Astrocyte of the spinal cord (primary cell): ENCODE data around the gene SPON1.

Source experiments
- DNase-seq: peaks from one replicate; pipeline ENCODE4 v3.0.0; 2011; ENCODE audit warnings: low read depth, low spot score
- H3K4me3 ChIP-seq: 2 replicates; pipeline ENCODE4 v1.5.1; 2011; ENCODE audit warnings: low read depth, mild to moderate bottlenecking, low read length, moderate library complexity
- CTCF ChIP-seq: IDR thresholded peaks from 2 replicates; pipeline ENCODE4 v1.5.1; 2012; ENCODE audit warnings: low read depth, mild to moderate bottlenecking, low read length, inconsistent platforms
- in situ Hi-C: cut with HindIII; loops from 2 replicates; pipeline ENCODE4 v1.10.0; 2017; ENCODE audit warnings: low sequenced_read_pairs

SPON1 gene

DNA sequence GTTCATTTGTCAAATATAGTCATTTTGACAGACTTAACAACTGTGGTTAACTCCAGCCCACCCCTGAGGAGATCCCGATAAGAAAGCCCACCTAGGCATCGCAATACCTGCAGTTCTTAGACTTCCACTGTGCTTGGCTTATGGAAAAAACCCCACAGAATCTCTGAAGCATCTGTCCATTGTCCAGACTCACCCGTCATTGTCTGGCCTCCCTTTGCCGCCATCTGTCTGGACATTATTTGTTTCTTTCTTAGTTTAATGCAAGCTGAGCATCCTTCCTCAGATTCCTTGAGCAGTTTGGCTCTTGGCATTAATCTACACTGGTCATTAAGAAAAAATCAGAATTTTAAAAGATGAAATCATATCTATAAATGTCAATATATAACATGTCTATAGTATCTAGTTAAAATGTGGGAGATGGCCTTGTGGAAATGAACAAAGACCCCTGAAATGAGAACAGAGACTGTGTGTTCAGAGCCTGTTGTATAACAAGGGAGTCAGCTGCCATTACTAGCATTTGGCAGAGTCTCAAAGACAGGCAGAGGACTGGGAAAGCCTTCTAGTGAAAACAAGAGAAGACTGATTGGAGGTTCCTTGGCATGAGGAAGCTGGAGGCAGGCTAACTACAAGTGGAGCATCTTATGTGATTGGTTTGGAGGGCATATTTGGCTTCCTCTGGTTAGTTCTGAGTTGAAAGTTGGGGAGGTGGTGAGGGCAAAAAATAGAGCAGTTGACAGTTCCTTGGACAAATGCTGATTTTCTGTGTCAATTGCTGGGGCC lies 80.4 kb downstream of the SPON1 start:
- H3K4me3 ChIP-seq, result no peak overlapping the region
- no peak for DNase-seq
- no peak for TF ChIP-seq CTCF
- in situ Hi-C loops, result no loop called here

- no peak overlapping the region for H3K4me3 ChIP-seq
- DNase-seq, result no peak
- in situ Hi-C loops, result no loop called here
- TF ChIP-seq CTCF, result no peak
These were observed 82.4 kb downstream of the SPON1 start for GRCh38 chr11:14044916-14045315.

DNA sequence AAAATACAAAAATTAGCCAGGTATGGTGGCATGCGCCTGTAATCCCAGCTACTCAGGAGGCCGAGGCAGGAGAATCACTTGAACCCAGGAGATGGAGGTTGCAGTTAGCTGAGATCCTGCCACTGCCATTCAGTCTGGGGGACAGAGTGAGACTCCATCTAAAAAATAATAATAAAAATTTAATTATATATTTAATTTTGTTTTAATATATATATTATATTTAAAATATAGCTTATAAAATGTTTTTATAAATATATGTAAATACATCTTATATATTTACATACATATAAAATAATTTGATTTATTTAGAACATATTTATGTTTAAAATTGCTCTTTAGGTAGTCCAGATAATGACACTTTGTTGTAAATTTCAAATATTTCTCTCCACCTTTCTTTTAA lies 82.9 kb downstream of the SPON1 start:
- in situ Hi-C loops, result no loop called here
- H3K4me3 ChIP-seq, result no peak overlapping the region
- TF ChIP-seq CTCF, result no peak
- no peak for DNase-seq

GRCh38 chr11:14052198-14052597 lies 89.7 kb downstream of the SPON1 start:
- H3K4me3 ChIP-seq, result no peak overlapping the region
- no peak for TF ChIP-seq CTCF
- in situ Hi-C loops, result no loop called here
- no peak for DNase-seq

DNA sequence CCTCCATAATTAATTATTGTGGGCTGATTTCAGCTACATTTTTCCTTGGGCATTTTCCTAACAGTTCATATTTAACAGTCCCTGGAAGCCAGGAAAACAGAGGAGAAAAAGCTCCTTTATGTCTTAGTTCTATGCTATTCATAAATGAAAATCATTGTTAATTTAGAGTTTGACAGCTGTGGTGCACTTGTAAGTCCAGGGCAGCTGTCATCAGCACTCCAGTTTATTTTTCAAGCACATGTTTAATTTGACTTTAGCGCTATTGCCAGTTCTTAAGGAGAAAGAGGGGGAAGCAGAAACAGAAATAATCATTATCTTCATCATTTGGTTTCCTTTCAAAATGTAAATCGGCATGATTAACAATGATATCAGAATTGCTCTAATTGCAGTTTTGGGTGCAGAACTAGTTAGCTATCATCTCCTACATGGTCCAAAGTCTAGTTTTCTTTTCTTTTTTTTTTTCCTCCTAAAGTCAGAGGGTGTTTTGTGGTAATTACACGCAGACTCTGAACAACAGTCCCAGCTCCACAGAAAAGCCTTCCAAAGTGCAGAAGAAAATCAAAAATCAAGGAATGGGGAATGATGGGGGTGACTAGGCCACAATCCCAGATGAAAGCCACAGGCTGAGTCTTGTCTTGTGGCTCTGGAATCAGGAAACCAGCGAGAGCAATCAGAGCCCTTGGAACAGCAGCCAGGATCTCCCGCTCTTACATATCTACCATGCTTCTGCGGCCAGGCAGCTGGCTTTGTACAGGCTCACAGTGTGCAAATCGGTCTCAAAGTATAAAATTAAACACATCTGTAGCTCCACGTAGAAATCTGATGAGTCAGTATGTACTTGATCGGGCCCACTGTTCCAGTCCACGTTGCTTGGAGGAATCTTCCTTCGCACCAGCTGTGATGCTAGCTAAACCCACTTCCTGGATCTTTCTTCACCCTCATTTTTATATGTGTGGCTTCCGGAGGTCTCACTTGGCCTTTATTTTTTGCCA lies 91.9 kb downstream of the SPON1 start:
- TF ChIP-seq CTCF, result no peak
- H3K4me3 ChIP-seq, result no peak overlapping the region
- no peak for DNase-seq
- in situ Hi-C loops, result no loop called here

DNA sequence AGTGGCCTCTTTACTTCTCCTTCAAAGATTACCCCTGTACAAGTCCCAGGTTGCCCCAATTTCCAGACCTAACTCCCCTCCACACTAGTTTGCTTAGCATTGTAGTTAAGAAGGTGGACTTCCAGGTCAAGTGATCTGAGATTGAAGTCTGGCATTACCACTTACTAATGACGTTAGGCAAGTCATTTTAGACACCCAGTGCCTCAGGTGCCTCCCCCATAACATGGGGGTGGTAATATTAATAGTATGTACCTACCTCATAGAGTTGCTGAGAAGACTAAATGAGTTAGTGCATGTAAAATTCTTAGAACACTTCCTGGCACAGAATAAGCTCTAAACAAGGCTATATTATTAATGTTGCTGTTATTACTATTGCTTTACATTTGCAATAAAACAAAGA lies 93.4 kb downstream of the SPON1 start:
- TF ChIP-seq CTCF, result no peak
- DNase-seq, result no peak
- in situ Hi-C loops, result no loop called here
- H3K4me3 ChIP-seq, result no peak overlapping the region
